GM13977 (cell line): ENCODE data around the gene GTPBP1.

Experiments used
- DNase-seq: peaks from one replicate; pipeline ENCODE4 v3.0.0; 2012; ENCODE audit warnings: low spot score
- CTCF ChIP-seq: IDR thresholded peaks from 2 replicates; pipeline ENCODE4 v1.5.1; 2012; ENCODE audit warnings: mild to moderate bottlenecking, control low read depth; ENCODE audit not compliant: insufficient read depth; ENCODE audit errors: extremely low read depth, missing control alignments
- in situ Hi-C: fragments of 300-500 bp; cut with MboI; formaldehyde crosslinking; loops from one replicate; pipeline ENCODE4 v1.12.0; 2022; ENCODE audit warnings: low sequenced_read_pairs, low pct_unique_long_range_greater_than_20kb, mixed read lengths, inconsistent platforms; ENCODE audit not compliant: unreplicated experiment

The GTPBP1 gene

GRCh38 chr22:38756711-38757463 lies 51.1 kb downstream of the GTPBP1 start:
- TF ChIP-seq CTCF = no peak
- no peak for DNase-seq
- in situ Hi-C loops = no loop called here

GRCh38 chr22:38757464-38757757 lies 51.7 kb downstream of the GTPBP1 start:
- in situ Hi-C loops = no loop called here
- DNase-seq = no peak
- no peak for TF ChIP-seq CTCF

- TF ChIP-seq CTCF = no peak
- DNase-seq = peak; percentile 71
- in situ Hi-C loops = no loop called here
Observed at GRCh38 chr22:38758276-38758945, 52.7 kb downstream of the GTPBP1 start.

- TF ChIP-seq CTCF = no peak
- DNase-seq = no peak
- in situ Hi-C loops = no loop called here
Observed at GRCh38 chr22:38759005-38759404, 53.3 kb downstream of the GTPBP1 start.

- DNase-seq = no peak
- TF ChIP-seq CTCF = no peak
- in situ Hi-C loops = no loop called here
Observed at GRCh38 chr22:38760477-38761201, 54.9 kb downstream of the GTPBP1 start.

- DNase-seq = no peak
- in situ Hi-C loops = no loop called here
- no peak for TF ChIP-seq CTCF
Observed at GRCh38 chr22:38761202-38762162, 55.7 kb downstream of the GTPBP1 start.
